ENCODE results near the gene SNTN. TPM values are rescaled to one million over a fixed set of nuclear protein-coding genes. Genes with fewer than 3 reads are reported as not detected.

The SNTN gene
- total RNA-seq, 1 experiment from 2014 or later = not detected

DNA sequence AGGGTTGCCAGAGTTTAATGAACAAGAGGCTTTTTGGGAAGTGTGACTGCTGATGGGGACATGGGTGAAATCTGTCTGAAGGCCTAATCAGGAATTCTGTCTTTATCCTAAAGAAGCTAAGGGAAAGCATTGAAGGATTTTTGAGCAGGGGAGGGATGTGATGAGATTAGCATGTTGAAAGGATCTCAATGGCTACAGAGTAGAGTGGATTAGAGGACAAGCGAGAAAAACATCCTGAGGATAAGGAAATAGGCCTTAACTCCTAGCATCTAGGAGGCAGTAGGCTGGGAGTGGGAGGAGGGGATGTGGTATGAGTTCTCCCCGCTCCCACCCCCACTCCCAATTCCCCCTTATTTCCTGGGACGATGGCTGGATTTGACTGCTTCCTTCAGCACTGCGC lies 35.1 kb upstream of the SNTN start:
- no peaks in the 10 kb centered on the region for H3K36me3 Mint-ChIP-seq (ENCODE audit: insufficient read depth, unreplicated experiment)
- no peaks in the 10 kb centered on the region for H3K9me3 ChIP-seq
- no peak for DNase-seq
- no peaks in the 10 kb centered on the region for H3K4me1 Mint-ChIP-seq (ENCODE audit: low read depth, unreplicated experiment)
- no peaks in the 10 kb centered on the region for H3K4me1 ChIP-seq
- no peaks in the 10 kb centered on the region for H3K9me3 Mint-ChIP-seq (ENCODE audit: unreplicated experiment)
- TF ChIP-seq, protein P1, sequence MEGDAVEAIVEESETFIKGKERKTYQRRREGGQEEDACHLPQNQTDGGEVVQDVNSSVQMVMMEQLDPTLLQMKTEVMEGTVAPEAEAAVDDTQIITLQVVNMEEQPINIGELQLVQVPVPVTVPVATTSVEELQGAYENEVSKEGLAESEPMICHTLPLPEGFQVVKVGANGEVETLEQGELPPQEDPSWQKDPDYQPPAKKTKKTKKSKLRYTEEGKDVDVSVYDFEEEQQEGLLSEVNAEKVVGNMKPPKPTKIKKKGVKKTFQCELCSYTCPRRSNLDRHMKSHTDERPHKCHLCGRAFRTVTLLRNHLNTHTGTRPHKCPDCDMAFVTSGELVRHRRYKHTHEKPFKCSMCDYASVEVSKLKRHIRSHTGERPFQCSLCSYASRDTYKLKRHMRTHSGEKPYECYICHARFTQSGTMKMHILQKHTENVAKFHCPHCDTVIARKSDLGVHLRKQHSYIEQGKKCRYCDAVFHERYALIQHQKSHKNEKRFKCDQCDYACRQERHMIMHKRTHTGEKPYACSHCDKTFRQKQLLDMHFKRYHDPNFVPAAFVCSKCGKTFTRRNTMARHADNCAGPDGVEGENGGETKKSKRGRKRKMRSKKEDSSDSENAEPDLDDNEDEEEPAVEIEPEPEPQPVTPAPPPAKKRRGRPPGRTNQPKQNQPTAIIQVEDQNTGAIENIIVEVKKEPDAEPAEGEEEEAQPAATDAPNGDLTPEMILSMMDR (IDR thresholded peaks at IDR 0.05; ENCODE audit: insufficient read depth in 1 of 2, low read depth in 1 of 2, low read length in 1 of 2, severe bottlenecking in 1 of 2, unreplicated experiment in 1 of 2) = no peak
- ChIA-PET POLR2A (no interaction called here), CTCF (interaction anchor here (0.6 kb wide), 1 partner anchor 339 kb away, joined by 4 read pairs; no protein-coding TSS in a partner anchor)
- H3K27ac Mint-ChIP-seq (ENCODE audit: unreplicated experiment) = no peak overlapping the region
- H3K4me3 Mint-ChIP-seq (ENCODE audit: unreplicated experiment) = no peak overlapping the region
- H3K27me3 ChIP-seq (replicated peaks; ENCODE audit: control insufficient read depth, insufficient read depth, low read length) = no peaks in the 10 kb centered on the region
- H3K36me3 ChIP-seq (ENCODE audit: control insufficient read depth, insufficient read depth, low read length) = no peaks in the 10 kb centered on the region
- H3K27me3 Mint-ChIP-seq (ENCODE audit: insufficient read depth, unreplicated experiment) = no peaks in the 10 kb centered on the region
- intact Hi-C loops (cut with micrococcal nuclease; ENCODE audit: unreplicated experiment) = no loop called here
- no TSS peak for BruUV-seq (replicated peaks)
- H3K4me3 ChIP-seq (ENCODE audit: low read depth, low read length) = no peak overlapping the region

DNA sequence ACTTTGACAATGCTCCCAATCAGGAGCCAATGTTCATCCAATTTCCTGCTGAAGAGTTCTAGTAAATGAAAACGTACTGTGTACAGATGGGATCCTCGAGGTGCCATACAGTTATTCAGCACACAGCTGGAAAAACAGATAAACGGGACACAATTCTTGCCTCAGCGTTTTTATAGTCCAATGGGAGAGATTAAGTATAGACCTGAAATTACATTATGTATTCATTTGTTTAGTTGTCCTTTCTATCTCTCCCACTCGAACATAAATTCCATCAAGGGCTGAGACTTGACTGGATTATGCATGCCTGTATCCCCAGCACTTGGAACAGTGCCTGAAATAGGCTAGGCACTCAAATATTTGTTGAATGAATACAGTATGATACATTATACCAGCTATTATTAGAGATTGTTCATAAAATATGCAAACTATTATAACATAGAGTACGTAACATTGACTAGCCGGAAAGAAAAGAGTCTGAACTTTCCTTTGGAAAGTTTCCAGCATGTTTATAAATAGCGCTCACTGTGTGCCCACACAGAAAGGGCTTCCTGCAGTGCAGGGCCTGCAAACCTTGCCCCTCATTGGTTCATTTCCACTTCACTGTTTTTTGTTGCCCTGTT lies 27.4 kb upstream of the SNTN start:
- ChIA-PET POLR2A (no interaction called here), CTCF (no interaction called here)
- Mint-ChIP-seq H3K27ac (ENCODE audit: unreplicated experiment) (no peak overlapping the region), H3K27me3 (ENCODE audit: insufficient read depth, unreplicated experiment) (peaks cover 2% of the 10 kb centered on the region), H3K36me3 (ENCODE audit: insufficient read depth, unreplicated experiment) (no peaks in the 10 kb centered on the region), H3K4me3 (ENCODE audit: unreplicated experiment) (no peak overlapping the region), H3K4me1 (ENCODE audit: low read depth, unreplicated experiment) (no peaks in the 10 kb centered on the region), H3K9me3 (ENCODE audit: unreplicated experiment) (no peaks in the 10 kb centered on the region)
- Histone ChIP-seq H3K4me1 (no peaks in the 10 kb centered on the region), H3K27me3 (replicated peaks; ENCODE audit: control insufficient read depth, insufficient read depth, low read length) (no peaks in the 10 kb centered on the region), H3K36me3 (ENCODE audit: control insufficient read depth, insufficient read depth, low read length) (no peaks in the 10 kb centered on the region), H3K9me3 (no peaks in the 10 kb centered on the region), H3K4me3 (ENCODE audit: low read depth, low read length) (no peak overlapping the region)
- intact Hi-C loops (cut with micrococcal nuclease; ENCODE audit: unreplicated experiment) = no loop called here
- BruUV-seq (replicated peaks) = no TSS peak
- DNase-seq = no peak
- TF ChIP-seq, protein P1 (IDR thresholded peaks at IDR 0.05; ENCODE audit: insufficient read depth in 1 of 2, low read depth in 1 of 2, low read length in 1 of 2, severe bottlenecking in 1 of 2, unreplicated experiment in 1 of 2) = no peak

DNA sequence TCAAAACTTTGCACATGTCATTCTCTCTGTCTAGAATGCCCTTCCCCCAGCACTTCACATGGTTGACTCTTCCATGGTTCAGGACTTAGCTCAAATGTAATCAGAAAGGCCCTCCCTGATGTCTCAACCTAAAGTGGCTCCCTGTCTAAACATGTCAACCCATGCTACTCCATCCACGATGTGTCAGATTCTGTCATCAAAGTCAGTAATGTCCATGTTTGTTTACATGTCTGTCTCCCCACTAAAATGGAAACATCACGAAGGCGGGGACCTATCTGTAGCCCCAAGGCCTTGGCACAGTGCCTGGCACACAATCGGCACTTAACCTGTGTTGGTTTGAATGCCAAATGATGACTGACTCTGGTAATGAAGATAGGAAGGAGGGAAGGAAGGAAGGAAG lies 20.8 kb upstream of the SNTN start:
- no peak overlapping the region for H3K27ac Mint-ChIP-seq (ENCODE audit: unreplicated experiment)
- intact Hi-C loops (cut with micrococcal nuclease; ENCODE audit: unreplicated experiment) = no loop called here
- TF ChIP-seq, protein P1 (IDR thresholded peaks at IDR 0.05; ENCODE audit: insufficient read depth in 1 of 2, low read depth in 1 of 2, low read length in 1 of 2, severe bottlenecking in 1 of 2, unreplicated experiment in 1 of 2) = no peak
- peaks cover 6% of the 10 kb centered on the region for H3K9me3 Mint-ChIP-seq (ENCODE audit: unreplicated experiment)
- ChIA-PET CTCF (no interaction called here), POLR2A (no interaction called here)
- peaks cover 9% of the 10 kb centered on the region for H3K27me3 Mint-ChIP-seq (ENCODE audit: insufficient read depth, unreplicated experiment)
- no peaks in the 10 kb centered on the region; the same call in 1 of the 2 replicates for H3K27me3 ChIP-seq (replicated peaks; ENCODE audit: control insufficient read depth, insufficient read depth, low read length)
- H3K9me3 ChIP-seq = 0 out of 2 replicates have a peak, but pooled peaks cover 2% of the 10 kb centered on the region
- H3K4me3 ChIP-seq (ENCODE audit: low read depth, low read length) = no peak overlapping the region
- no peaks in the 10 kb centered on the region for H3K4me1 Mint-ChIP-seq (ENCODE audit: low read depth, unreplicated experiment)
- H3K36me3 Mint-ChIP-seq (ENCODE audit: insufficient read depth, unreplicated experiment) = no peaks in the 10 kb centered on the region
- H3K4me1 ChIP-seq = no peaks in the 10 kb centered on the region
- no peak for DNase-seq
- no peak overlapping the region for H3K4me3 Mint-ChIP-seq (ENCODE audit: unreplicated experiment)
- BruUV-seq (replicated peaks) = no TSS peak
- H3K36me3 ChIP-seq (ENCODE audit: control insufficient read depth, insufficient read depth, low read length) = no peaks in the 10 kb centered on the region
